Prostate gland (tissue), 2 donors: ENCODE results near the gene C6orf58. TPM values are rescaled to one million over a fixed set of nuclear protein-coding genes. Genes with fewer than 3 reads are reported as not detected.

Experiments used
- DNase-seq: peaks from one replicate; pipeline ENCODE4 v3.0.0-alpha.2; 2019; ENCODE audit warnings: low spot score
- H3K27ac ChIP-seq, 2 donors: fragments of 200-600 bp; sonication (generic); 2 replicates each; pipeline ENCODE4 v1.5.1; 2017 to 2019
- H3K27me3 ChIP-seq: fragments of 200-600 bp; sonication (generic); replicated peaks from 2 replicates; pipeline ENCODE4 v1.5.1; 2019; ENCODE audit not compliant: insufficient read depth
- H3K36me3 ChIP-seq, 2 donors: fragments of 200-600 bp; sonication (generic); 1 replicate in 1 of 2; 2 replicates in 1 of 2; pipeline versions ENCODE4 v1.5.1 to v1.8.1; 2017 to 2019
- H3K4me1 ChIP-seq: fragments of 200-600 bp; sonication (generic); replicated peaks from 2 replicates; pipeline ENCODE4 v1.5.1; 2019
- H3K4me3 ChIP-seq, 2 donors: fragments of 200-600 bp; sonication (generic); 2 replicates each; pipeline ENCODE4 v1.5.1; 2017 to 2019
- H3K9me3 ChIP-seq: fragments of 200-600 bp; sonication (generic); 2 replicates; pipeline ENCODE4 v1.5.1; 2017
- CTCF ChIP-seq, 4 experiments: fragments of 200-600 bp in 2 of 4; fragments of 450-650 bp in 2 of 4; sonication (generic) in 2 of 4; IDR thresholded peaks; 1 replicate in 3 of 4; 2 replicates in 1 of 4; pipeline ENCODE4 v1.5.1; 2016 to 2019; ENCODE audit warnings: antibody characterized with exemption in 4 of 4, mild to moderate bottlenecking in 2 of 4, moderate library complexity in 2 of 4
- POLR2A ChIP-seq: fragments of 450-650 bp; IDR thresholded peaks from one replicate; pipeline ENCODE4 v1.6.1; 2016; ENCODE audit warnings: antibody characterized with exemption, mild to moderate bottlenecking
- POLR2AphosphoS5 ChIP-seq: sonication (generic); formaldehyde crosslinking; IDR thresholded peaks from one replicate; pipeline ENCODE4 v1.6.1; 2017; ENCODE audit warnings: antibody characterized with exemption
- WGBS: methylation state at CpG from one replicate; pipeline ENCODE4 v1.1.5; 2018; 5-methylcytosine and 5-hydroxymethylcytosine counted together
- intact Hi-C: fragments of 100-400 bp; cut with DNase I; formaldehyde crosslinking; loops from one replicate; pipeline ENCODE4 v1.14.2; 2022
- total RNA-seq, 2 donors: library from RNA; depleted of rRNA; stranded (reverse); fragments of >200 nt; gene quantifications; one replicate each; pipeline ENCODE4 v1.1.0, GENCODE V29; 2016

C6orf58 gene
- total RNA-seq, 2 donors from 2014 or later, result not detected

- Histone ChIP-seq H3K4me1 (no peaks in the 10 kb centered on the region), H3K4me3 (no peak overlapping the region), H3K9me3 (no peaks in the 10 kb centered on the region), H3K36me3 (no peaks in the 10 kb centered on the region), H3K27ac (no peak overlapping the region), H3K27me3 (peaks cover 3% of the 10 kb centered on the region)
- TF ChIP-seq POLR2AphosphoS5, result no peak
- TF ChIP-seq POLR2A, result no peak
- TF ChIP-seq CTCF (IDR thresholded peaks at IDR 0.05), result no peak
- no peak for DNase-seq
- intact Hi-C loops, result no loop called here
- 87% methylated on average over 4 of the region's 4 CpGs for WGBS
Measured at GRCh38 chr6:127635091-127635490, 58.1 kb downstream of the C6orf58 start.

- Histone ChIP-seq H3K4me3 (no peak overlapping the region), H3K27me3 (peaks cover 3% of the 10 kb centered on the region), H3K36me3 (no peaks in the 10 kb centered on the region), H3K4me1 (no peaks in the 10 kb centered on the region), H3K9me3 (no peaks in the 10 kb centered on the region), H3K27ac (no peak overlapping the region)
- TF ChIP-seq CTCF (IDR thresholded peaks at IDR 0.05), result no peak
- TF ChIP-seq POLR2AphosphoS5, result no peak
- TF ChIP-seq POLR2A, result no peak
- WGBS, result 66% methylated on average over 5 of the region's 5 CpGs
- intact Hi-C loops, result no loop called here
- no peak for DNase-seq
Measured at GRCh38 chr6:127637830-127638409, 60.9 kb downstream of the C6orf58 start.

Other genes with a start within 250 kb of the C6orf58 start
- gene ECHDC1, start 233.6 kb upstream of the C6orf58 start, total RNA-seq, result 10 to 100 TPM; 26.0 to 58.7 TPM
- gene KIAA0408, start 117.8 kb upstream of the C6orf58 start, total RNA-seq, result 1 to 10 TPM; 1.5 to 6.3 TPM